GM12878 (cell line): ENCODE results near the gene PGAP3. TPM values are rescaled to one million over a fixed set of nuclear protein-coding genes. Genes with fewer than 3 reads are reported as not detected.

ENCODE experiments used
- ATAC-seq: fragments of 200-7000 bp; cut with Tn5 transposase; 3 replicates; pipeline ENCODE4 v1.9.1; 2020; ENCODE audit warnings: mild to moderate bottlenecking, moderate library complexity
- BruUV-seq: library from RNA; stranded (reverse); fragments of 400-500 nt; replicated peaks from 2 replicates; lab custom pipeline; 2021; lab: Mats Ljungman, UMichigan
- CTCF ChIA-PET: fragments of 300-600 bp; sonication (Branson Sonifier 250); formaldehyde crosslinking; extraction: SDS; loops from one replicate; lab custom pipeline; 2021; ENCODE audit warnings: inconsistent platforms; lab: Yijun Ruan, JAX
- POLR2A ChIA-PET: fragments of 350-600 bp; formaldehyde crosslinking; extraction: SDS; loops from one replicate; lab custom pipeline; 2021; ENCODE audit warnings: inconsistent platforms; lab: Charles Lee
- RAD21 ChIA-PET: fragments of 300-600 bp; sonication (Branson Sonifier 250); formaldehyde crosslinking; loops from one replicate; lab custom pipeline; 2023; ENCODE audit warnings: antibody characterized with exemption; ENCODE audit not compliant: unreplicated experiment; lab: Charles Lee
- SMC1A ChIA-PET: fragments of 300-600 bp; sonication (Branson Sonifier 250); formaldehyde crosslinking; loops from one replicate; lab custom pipeline; 2023; ENCODE audit not compliant: unreplicated experiment, uncharacterized antibody; lab: Charles Lee
- DNase-seq: peaks from one replicate; pipeline ENCODE4 v3.0.0-alpha.2; 2011; ENCODE audit warnings: low read depth, low spot score
- FAIRE-seq: peaks from 3 replicates; lab custom pipeline; 2011; peaks lifted over from hg19 to GRCh38; lab: Jason Lieb, UNC
- H2AFZ ChIP-seq: 2 replicates; pipeline ENCODE4 v1.6.0; 2011; ENCODE audit warnings: low read depth, low read length, control low read depth; ENCODE audit not compliant: control insufficient read depth
- H3K27ac ChIP-seq: 2 replicates; pipeline ENCODE4 v1.5.1; 2011; ENCODE audit warnings: control low read depth; ENCODE audit not compliant: control insufficient read depth, insufficient read depth
- H3K27me3 ChIP-seq, 2 experiments: replicated peaks in 1 of 2; 2 replicates each; pipeline versions ENCODE4 v1.6.0 to v1.6.1; 2011; ENCODE audit warnings: low read length in 1 of 2; ENCODE audit not compliant: control insufficient read depth in 2 of 2, insufficient read depth in 2 of 2
- H3K36me3 ChIP-seq, 2 experiments: 2 replicates each; pipeline ENCODE4 v1.5.1; 2011; ENCODE audit warnings: low read length in 1 of 2; ENCODE audit not compliant: control insufficient read depth in 2 of 2, insufficient read depth in 2 of 2
- H3K4me1 ChIP-seq: 2 replicates; pipeline ENCODE4 v1.6.1; 2011; ENCODE audit warnings: mild to moderate bottlenecking, low read length, moderate library complexity, mixed read lengths; ENCODE audit not compliant: control insufficient read depth, insufficient read depth
- H3K4me2 ChIP-seq: 2 replicates; pipeline ENCODE4 v1.6.0; 2011; ENCODE audit warnings: control low read depth; ENCODE audit not compliant: control insufficient read depth, insufficient read depth
- H3K4me3 ChIP-seq: fragments of 200-600 bp; sonication (generic); 2 replicates; pipeline ENCODE4 v1.5.1; 2016
- H3K79me2 ChIP-seq: 2 replicates; pipeline ENCODE4 v1.6.0; 2011; ENCODE audit warnings: low read length; ENCODE audit not compliant: control insufficient read depth, insufficient read depth
- H3K9ac ChIP-seq: 2 replicates; pipeline ENCODE4 v1.8.0; 2011; ENCODE audit warnings: low read length, control low read depth, mixed read lengths; ENCODE audit not compliant: control insufficient read depth, insufficient read depth
- H3K9me3 ChIP-seq: replicated peaks from 3 replicates; pipeline ENCODE4 v1.5.1; 2011; ENCODE audit warnings: mild to moderate bottlenecking, low read length; ENCODE audit not compliant: control insufficient read depth, insufficient read depth
- H4K20me1 ChIP-seq: 2 replicates; pipeline ENCODE4 v1.6.0; 2011; ENCODE audit not compliant: control insufficient read depth, insufficient read depth
- ATF7 ChIP-seq: fragments of 450-650 bp; IDR thresholded peaks from 2 replicates; pipeline ENCODE4 v1.6.1; 2016; ENCODE audit warnings: low read depth, mild to moderate bottlenecking
- BHLHE40 ChIP-seq, 2 experiments: fragments of 450-650 bp in 1 of 2; IDR thresholded peaks; 2 replicates each; pipeline ENCODE4 v1.6.1; 2011 to 2017; ENCODE audit warnings: low read depth in 2 of 2, borderline replicate concordance in 1 of 2, improper control_type of control experiment in 1 of 2, low read length in 1 of 2, mild to moderate bottlenecking in 1 of 2
- CBX5 ChIP-seq: sonication (generic); IDR thresholded peaks from 2 replicates; pipeline ENCODE4 v1.6.1; 2016; ENCODE audit warnings: low read depth, moderate library complexity, mild to moderate bottlenecking, inconsistent platforms
- CHD4 ChIP-seq: fragments of 200-600 bp; sonication (generic); IDR thresholded peaks from 2 replicates; pipeline ENCODE4 v1.6.1; 2016; ENCODE audit warnings: mild to moderate bottlenecking
- E4F1 ChIP-seq: fragments of 450-650 bp; IDR thresholded peaks from 2 replicates; pipeline ENCODE4 v1.6.1; 2018; ENCODE audit warnings: borderline replicate concordance, mild to moderate bottlenecking; ENCODE audit not compliant: partially characterized antibody
- EED ChIP-seq: sonication (generic); IDR thresholded peaks from 2 replicates; pipeline ENCODE4 v1.6.1; 2016; ENCODE audit warnings: antibody characterized with exemption, low read depth
- ETV6 ChIP-seq, 2 experiments: fragments of 450-650 bp in 1 of 2; IDR thresholded peaks in 1 of 2; conservative IDR thresholded peaks in 1 of 2; 2 replicates each; pipeline ENCODE4 v1.6.1; 2014; ENCODE audit warnings: antibody characterized with exemption in 1 of 2, borderline replicate concordance in 1 of 2, low read depth in 1 of 2, mild to moderate bottlenecking in 1 of 2, moderate library complexity in 1 of 2
- HDGF ChIP-seq: fragments of 450-650 bp; IDR thresholded peaks from 2 replicates; pipeline ENCODE4 v1.6.1; 2016; ENCODE audit warnings: antibody characterized with exemption
- IKZF1 ChIP-seq: fragments of 450-650 bp; conservative IDR thresholded peaks from 2 replicates; pipeline ENCODE4 v1.6.1; 2017; ENCODE audit warnings: antibody characterized with exemption, mild to moderate bottlenecking
- IKZF2 ChIP-seq, 2 experiments: fragments of 450-650 bp; IDR thresholded peaks; 2 replicates each; pipeline ENCODE4 v1.6.1; 2017; ENCODE audit warnings: mild to moderate bottlenecking in 2 of 2, moderate library complexity in 2 of 2
- NFYA ChIP-seq: IDR thresholded peaks from 2 replicates; pipeline ENCODE4 v1.6.1; 2011; ENCODE audit warnings: low read depth, mild to moderate bottlenecking, low read length, improper control_type of control experiment, borderline replicate concordance
- PKNOX1 ChIP-seq: fragments of 450-650 bp; IDR thresholded peaks from 2 replicates; pipeline ENCODE4 v1.6.1; 2016; ENCODE audit warnings: mild to moderate bottlenecking
- REST ChIP-seq: IDR thresholded peaks from 2 replicates; pipeline ENCODE4 v1.6.1; 2012; ENCODE audit warnings: mild to moderate bottlenecking, low read depth, low read length
- RFX5 ChIP-seq: IDR thresholded peaks from 2 replicates; pipeline ENCODE4 v1.6.1; 2011; ENCODE audit warnings: low read depth, low read length, improper control_type of control experiment
- TCF3 ChIP-seq: IDR thresholded peaks from 2 replicates; pipeline ENCODE4 v1.6.1; 2012; ENCODE audit warnings: low read depth, mild to moderate bottlenecking, low read length, borderline replicate concordance; ENCODE audit not compliant: insufficient read depth
- ZBTB33 ChIP-seq: fragments of 450-650 bp; IDR thresholded peaks from 2 replicates; pipeline ENCODE4 v1.6.1; 2017; ENCODE audit warnings: mild to moderate bottlenecking
- WGBS: methylation state at CpG from one replicate; pipeline ENCODE4 v1.1.6; 2016; ENCODE audit warnings: low lambda C conversion rate; ENCODE audit not compliant: insufficient replicate concordance, insufficient coverage; ENCODE audit errors: missing lambda C conversion rate; 5-methylcytosine and 5-hydroxymethylcytosine counted together
- in situ Hi-C: fragments of 300-500 bp; cut with MboI; formaldehyde crosslinking; loops from 9 replicates; pipeline ENCODE4 v1.14.3; 2018; ENCODE audit warnings: mixed read lengths
- intact Hi-C: fragments of 100-400 bp; cut with micrococcal nuclease; formaldehyde crosslinking; loops from one replicate; pipeline ENCODE4 v1.14.2; 2022; ENCODE audit not compliant: unreplicated experiment
- polyA plus RNA-seq, 11 experiments: library from polyadenylated mRNA; depleted of rRNA in 4 of 11; unstranded in 6 of 11; stranded (reverse) in 5 of 11; fragments of >200 nt; fragmentation: Nextera tagmentation in 4 of 11; fragmentation: Illumina TruSeq in 1 of 11; extraction: Ambion mirVana in 4 of 11; extraction: Trizol in 1 of 11; gene quantifications; 1 replicate in 1 of 11; 2 replicates in 10 of 11; pipeline versions ENCODE4 v1.2.1 to v1.2.3, GENCODE V29; 2011 to 2016; ENCODE audit warnings: inconsistent platforms in 2 of 11, missing spikeins in 2 of 11, low read depth in 1 of 11
- total RNA-seq, 4 experiments: library from RNA; depleted of rRNA in 3 of 4; stranded (reverse); fragments of >200 nt in 3 of 4; fragmentation: Illumina TruSeq in 1 of 4; extraction: Trizol in 1 of 4; gene quantifications; 2 replicates each; pipeline versions ENCODE4 v1.2.1 to v1.2.3, GENCODE V29; 2013 to 2021

The PGAP3 gene
- total and polyA plus RNA-seq, 10 of the 15 experiments (the other 5 are each of a cell fraction or from before 2014, with no cell fraction given) = 0.21 to 10.0 (median 5.3) TPM

GRCh38 chr17:39711851-39712250 is 24.0 kb upstream of the PGAP3 start:
- RAD21 ChIA-PET = interaction anchor here (0.7 kb wide), 1 partner anchor 611 kb away, joined by 3 read pairs; no protein-coding TSS in a partner anchor
- no peaks in the 10 kb centered on the region for H3K36me3 ChIP-seq
- no peaks in the 10 kb centered on the region for H4K20me1 ChIP-seq
- no peaks in the 10 kb centered on the region for H3K79me2 ChIP-seq
- no peaks in the 10 kb centered on the region for H3K9me3 ChIP-seq
- no peak overlapping the region for H3K4me3 ChIP-seq
- H3K4me2 ChIP-seq = no peak overlapping the region
- H2AFZ ChIP-seq = no peak overlapping the region
- no peaks in the 10 kb centered on the region for H3K4me1 ChIP-seq
- no peak overlapping the region for H3K27ac ChIP-seq
- no TSS peak for BruUV-seq
- intact Hi-C loops (no loop called here), in situ Hi-C loops (no loop called here)
- no peak overlapping the region for H3K9ac ChIP-seq
- FAIRE-seq = no peak
- SMC1A ChIA-PET = no interaction called here
- 58% methylated on average over 10 of the region's 10 CpGs for WGBS
- POLR2A ChIA-PET = no interaction called here
- CTCF ChIA-PET = no interaction called here
- no peak for ATAC-seq
- no peak for DNase-seq
- peaks cover 0 to 1% of the 10 kb centered on the region in 2 experiments; a peak in 1 of 4 replicates for H3K27me3 ChIP-seq
- TF ChIP-seq REST (no peak), ZBTB33 (no peak), ETV6 (conservative IDR thresholded peaks at IDR 0.05 in 1 of 2, IDR thresholded peaks at IDR 0.05 in 1 of 2; ENCODE audit: borderline replicate concordance in 1 of 2, low read depth in 1 of 2) (no peak), IKZF2 (IDR thresholded peaks at IDR 0.05) (no peak), RFX5 (no peak), CBX5 (no peak), EED (no peak), BHLHE40 (IDR thresholded peaks at IDR 0.05; ENCODE audit: borderline replicate concordance in 1 of 2, low read depth in 2 of 2, low read length in 1 of 2) (no peak), CHD4 (no peak), ATF7 (no peak), TCF3 (no peak), NFYA (no peak), IKZF1 (no peak), E4F1 (no peak), PKNOX1 (no peak), HDGF (no peak)
